Glomerular visceral epithelial cell (primary cell): ENCODE data around the gene ADAMTSL3.

Source experiments
- DNase-seq: peaks from one replicate; pipeline ENCODE4 v3.0.0-alpha.2; 2016; ENCODE audit errors: extremely low spot score

ADAMTSL3 gene

GRCh38 chr15:83886321-83886720, 232.4 kb downstream of the ADAMTSL3 start:
- DNase-seq, result no peak

GRCh38 chr15:83887404-83887803, 233.5 kb downstream of the ADAMTSL3 start:
- DNase-seq, result no peak

GRCh38 chr15:83887961-83888360, 234.0 kb downstream of the ADAMTSL3 start:
- no peak for DNase-seq

GRCh38 chr15:83889995-83890394, 236.1 kb downstream of the ADAMTSL3 start:
- DNase-seq, result no peak

GRCh38 chr15:83890587-83890986, 236.7 kb downstream of the ADAMTSL3 start:
- no peak for DNase-seq

- no peak for DNase-seq
Observed at GRCh38 chr15:83892498-83892897, 238.6 kb downstream of the ADAMTSL3 start.

GRCh38 chr15:83893308-83893707, 239.4 kb downstream of the ADAMTSL3 start:
- DNase-seq, result no peak

- no peak for DNase-seq
Observed at GRCh38 chr15:83897037-83897436, 243.1 kb downstream of the ADAMTSL3 start.

GRCh38 chr15:83898361-83898760, 244.4 kb downstream of the ADAMTSL3 start:
- DNase-seq, result no peak

- no peak for DNase-seq
Observed at GRCh38 chr15:83899670-83900069, 245.7 kb downstream of the ADAMTSL3 start.

- DNase-seq, result peak; percentile 85
Observed at GRCh38 chr15:83904107-83905040, 250.5 kb downstream of the ADAMTSL3 start.

GRCh38 chr15:83905556-83906273, 251.8 kb downstream of the ADAMTSL3 start:
- no peak for DNase-seq

GRCh38 chr15:83911345-83911744, 257.4 kb downstream of the ADAMTSL3 start:
- no peak for DNase-seq

- DNase-seq, result no peak
Observed at GRCh38 chr15:83912343-83912742, 258.4 kb downstream of the ADAMTSL3 start.

- DNase-seq, result no peak
Observed at GRCh38 chr15:83913034-83913632, 259.2 kb downstream of the ADAMTSL3 start.

GRCh38 chr15:83914906-83915305, 261.0 kb downstream of the ADAMTSL3 start:
- DNase-seq, result no peak

GRCh38 chr15:83917432-83917831, 263.5 kb downstream of the ADAMTSL3 start:
- DNase-seq, result no peak

GRCh38 chr15:83918011-83918410, 264.1 kb downstream of the ADAMTSL3 start:
- DNase-seq, result no peak

GRCh38 chr15:83919319-83919830, 265.5 kb downstream of the ADAMTSL3 start:
- DNase-seq, result no peak

GRCh38 chr15:83919978-83920510, 266.1 kb downstream of the ADAMTSL3 start:
- DNase-seq, result no peak

GRCh38 chr15:83922649-83923294, 268.8 kb downstream of the ADAMTSL3 start:
- no peak for DNase-seq
